ENCODE measurements around the gene LCN15. TPM values are rescaled to one million over a fixed set of nuclear protein-coding genes. Genes with fewer than 3 reads are reported as not detected.

Gene LCN15
- total and polyA plus RNA-seq, 10 of the 15 experiments (the other 5 are each of a cell fraction or from before 2014, with no cell fraction given) = 0.37 to 0.50 TPM; not detected in 8

GRCh38 chr9:136774416-136775045 is 10.2 kb upstream of the LCN15 start (continued):
- TF ChIP-seq RAD51 (IDR thresholded peaks at IDR 0.05) (no peak), BRCA1 (IDR thresholded peaks at IDR 0.05; ENCODE audit: low read depth, low read length) (no peak), CBX5 (IDR thresholded peaks at IDR 0.05; ENCODE audit: low read depth) (no peak), ZBTB40 (IDR thresholded peaks at IDR 0.05; ENCODE audit: borderline replicate concordance) (no peak)

- CTCF ChIA-PET = interaction anchor here (0.8 to 9.3 kb wide), 2 partner anchors 10 to 15 kb away, joined by 4 to 163 read pairs; partner anchors contain the start of gene LCN8
- WGBS (ENCODE audit: insufficient coverage, insufficient replicate concordance, low lambda C conversion rate, missing lambda C conversion rate) = 35% methylated on average over 7 of the region's 7 CpGs
- Histone ChIP-seq H3K36me3 (ENCODE audit: control insufficient read depth in 2 of 2, insufficient read depth in 2 of 2, low read length in 1 of 2) (no peaks in the 10 kb centered on the region), H4K20me1 (ENCODE audit: control insufficient read depth, insufficient read depth) (no peaks in the 10 kb centered on the region), H3K9me3 (replicated peaks; ENCODE audit: control insufficient read depth, insufficient read depth, low read length) (peaks cover 6% of the 10 kb centered on the region; the same call in 2 of the 3 replicates), H3K4me1 (ENCODE audit: control insufficient read depth, insufficient read depth, low read length) (no peaks in the 10 kb centered on the region), H3K27me3 (replicated peaks in 1 of 2; ENCODE audit: control insufficient read depth in 2 of 2, insufficient read depth in 2 of 2, low read length in 1 of 2) (no peaks in the 10 kb centered on the region; a peak in 1 of 4 replicates), H3K9ac (ENCODE audit: control insufficient read depth, insufficient read depth, low read length) (no peak overlapping the region), H3K79me2 (ENCODE audit: control insufficient read depth, insufficient read depth, low read length) (no peaks in the 10 kb centered on the region), H3K4me3 (no peak overlapping the region), H2AFZ (ENCODE audit: control insufficient read depth, low read depth, low read length) (peak overlapping the region; percentile 89), H3K27ac (ENCODE audit: control insufficient read depth, insufficient read depth) (no peak overlapping the region), H3K4me2 (ENCODE audit: control insufficient read depth, insufficient read depth) (no peak overlapping the region)
- RAD21 ChIA-PET (ENCODE audit: unreplicated experiment) = no interaction called here
- in situ Hi-C loops (cut with MboI) (no loop called here), intact Hi-C loops (cut with micrococcal nuclease; ENCODE audit: unreplicated experiment) (no loop called here)
- POLR2A ChIA-PET = no interaction called here
- SMC1A ChIA-PET (ENCODE audit: uncharacterized antibody, unreplicated experiment) = no interaction called here
- ATAC-seq (peak; percentile 92), DNase-seq (ENCODE audit: low read depth, low spot score) (no peak), FAIRE-seq (no peak)
- BruUV-seq (replicated peaks) = no TSS peak
- no peak for TF ChIP-seq MYB (IDR thresholded peaks at IDR 0.05; ENCODE audit: borderline replicate concordance, low read depth, low read length)
- TF ChIP-seq SUPT20H (IDR thresholded peaks at IDR 0.05; ENCODE audit: borderline replicate concordance, control insufficient read depth, low read depth, low read length) = no peak
- no peak for TF ChIP-seq LARP7 (IDR thresholded peaks at IDR 0.05)
- TF ChIP-seq BCLAF1 (IDR thresholded peaks at IDR 0.05) = no peak
- TF ChIP-seq PML (IDR thresholded peaks at IDR 0.05; ENCODE audit: low read length) = no peak
- TF ChIP-seq HSF1 (IDR thresholded peaks at IDR 0.05; ENCODE audit: low read depth, low read length) = no peak
- no peak for TF ChIP-seq SMAD1 (IDR thresholded peaks at IDR 0.05; ENCODE audit: low read depth, partially characterized antibody)
- peak; percentile 72 for TF ChIP-seq SIX5 (IDR thresholded peaks at IDR 0.05; ENCODE audit: low read depth, low read length, severe bottlenecking)
- TF ChIP-seq YY1 (IDR thresholded peaks at IDR 0.05; ENCODE audit: low read depth, low read length) = peak; percentile 86
Measured at GRCh38 chr9:136773386-136774044, 9.2 kb upstream of the LCN15 start.
